Fibroblast of upper back skin (primary cell): Measurements from ENCODE around the gene HACD1.
"Not testable (repeated sequence)": the region's sequence is repeated elsewhere in the genome, so short reads cannot be mapped to it uniquely, and the experiment has no call there.

Experiments used
- DNase-seq: peaks from one replicate; pipeline ENCODE4 v3.0.0-alpha.2; 2013

HACD1 gene

GRCh38 chr10:17643339-17643754 is 26.2 kb upstream of the HACD1 start:
- peak; percentile 81 for DNase-seq

GRCh38 chr10:17640331-17640816 is 23.2 kb upstream of the HACD1 start:
- DNase-seq, result no peak

DNA sequence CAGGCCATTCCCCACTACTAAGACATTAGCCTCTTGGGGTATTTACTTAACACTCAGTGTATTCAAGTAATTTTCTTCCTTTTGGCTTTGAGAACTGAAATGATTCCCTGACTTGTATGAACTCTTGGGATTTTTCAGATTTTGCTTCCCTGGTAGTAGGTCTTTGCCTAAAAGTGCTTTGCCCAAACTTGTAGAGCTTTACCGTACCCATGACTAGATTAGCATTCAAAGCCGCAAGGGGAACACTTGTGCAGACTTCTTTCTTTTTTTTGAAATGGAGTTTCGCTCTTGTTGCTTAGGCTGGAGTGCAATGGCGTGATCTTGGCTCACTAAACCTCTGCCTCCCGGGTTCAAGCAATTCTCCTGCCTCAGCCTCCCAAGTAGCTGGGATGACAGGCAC is 20.7 kb upstream of the HACD1 start:
- no peak for DNase-seq

DNA sequence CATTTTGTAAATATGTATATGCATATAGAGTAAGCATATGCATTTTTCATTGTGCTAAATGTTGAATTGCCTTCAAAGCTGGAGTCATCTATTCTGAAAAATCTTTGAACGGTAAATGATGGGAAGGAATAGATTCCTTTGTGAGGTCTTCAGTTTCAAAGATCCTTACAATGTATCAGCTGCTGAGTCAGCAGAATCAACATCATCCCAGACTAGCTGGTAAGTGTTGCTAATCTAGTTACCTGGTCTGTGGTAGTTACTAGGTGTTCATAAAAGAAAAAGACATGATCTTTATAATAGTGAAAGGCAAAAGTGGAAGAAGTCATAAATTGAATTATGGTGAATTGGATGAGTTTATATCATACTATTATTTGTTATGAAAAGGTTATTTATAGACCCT is 16.2 kb upstream of the HACD1 start:
- DNase-seq, result no peak

DNA sequence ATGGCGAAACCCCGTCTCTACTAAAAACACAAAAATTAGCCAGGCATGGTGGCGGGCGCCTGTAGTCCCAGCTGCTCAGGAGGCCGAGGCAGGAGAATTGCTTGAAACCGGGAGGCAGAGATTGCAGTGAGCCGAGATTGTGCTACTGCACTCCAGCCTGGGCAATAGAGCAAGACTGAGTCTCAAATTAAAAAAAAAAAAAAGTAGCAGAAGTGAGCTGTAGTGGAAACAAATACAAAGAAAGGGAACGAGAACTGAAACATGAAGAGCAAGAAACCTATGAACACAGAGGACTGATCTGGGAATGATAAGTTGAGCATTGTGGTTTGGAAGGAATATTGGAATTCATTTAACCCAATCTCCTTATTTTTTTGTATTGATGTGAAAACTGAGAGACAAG is 15.4 kb upstream of the HACD1 start:
- DNase-seq, result not testable (repeated sequence)

- no peak for DNase-seq
These were observed 9.5 kb upstream of the HACD1 start for GRCh38 chr10:17626656-17627055.

DNA sequence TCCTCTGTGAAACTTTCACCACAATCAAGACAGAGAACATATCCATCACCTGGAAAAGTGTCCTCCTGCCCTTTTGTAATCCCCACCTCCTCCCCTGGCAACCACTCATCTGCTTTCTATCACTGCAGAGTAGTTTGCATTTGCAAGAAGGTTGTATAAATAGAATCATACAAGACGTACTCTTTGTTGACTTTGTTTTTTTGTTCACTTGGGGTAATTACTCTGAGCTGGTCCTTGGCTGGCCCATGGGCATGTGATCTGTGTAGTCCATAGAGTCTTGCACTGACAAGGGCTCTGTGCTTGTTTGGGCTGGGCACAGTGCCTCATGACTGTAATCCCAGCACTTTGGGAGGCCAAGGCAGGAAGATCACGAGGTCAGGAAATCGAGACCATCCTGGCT is 7.8 kb upstream of the HACD1 start:
- DNase-seq, result no peak

DNA sequence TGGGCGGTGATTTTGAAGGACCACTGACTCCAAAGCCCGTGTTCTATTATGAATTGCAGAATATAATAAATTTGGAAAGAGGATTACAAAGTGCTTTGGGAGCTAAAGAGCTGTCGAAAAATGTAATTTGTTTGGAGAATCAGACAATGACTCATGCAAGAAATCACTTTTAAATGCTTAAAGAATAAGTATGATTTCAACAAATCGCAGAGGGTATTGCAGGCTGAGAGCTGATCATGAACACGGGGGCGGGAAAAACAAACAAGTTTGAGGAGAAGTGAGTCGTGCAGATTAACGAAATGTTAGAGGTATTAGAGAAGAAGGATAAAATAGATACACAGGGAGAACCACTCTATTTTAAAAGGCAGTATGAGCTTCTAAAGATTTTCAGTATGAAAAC is 4.9 kb upstream of the HACD1 start:
- peak; percentile 20 for DNase-seq

DNA sequence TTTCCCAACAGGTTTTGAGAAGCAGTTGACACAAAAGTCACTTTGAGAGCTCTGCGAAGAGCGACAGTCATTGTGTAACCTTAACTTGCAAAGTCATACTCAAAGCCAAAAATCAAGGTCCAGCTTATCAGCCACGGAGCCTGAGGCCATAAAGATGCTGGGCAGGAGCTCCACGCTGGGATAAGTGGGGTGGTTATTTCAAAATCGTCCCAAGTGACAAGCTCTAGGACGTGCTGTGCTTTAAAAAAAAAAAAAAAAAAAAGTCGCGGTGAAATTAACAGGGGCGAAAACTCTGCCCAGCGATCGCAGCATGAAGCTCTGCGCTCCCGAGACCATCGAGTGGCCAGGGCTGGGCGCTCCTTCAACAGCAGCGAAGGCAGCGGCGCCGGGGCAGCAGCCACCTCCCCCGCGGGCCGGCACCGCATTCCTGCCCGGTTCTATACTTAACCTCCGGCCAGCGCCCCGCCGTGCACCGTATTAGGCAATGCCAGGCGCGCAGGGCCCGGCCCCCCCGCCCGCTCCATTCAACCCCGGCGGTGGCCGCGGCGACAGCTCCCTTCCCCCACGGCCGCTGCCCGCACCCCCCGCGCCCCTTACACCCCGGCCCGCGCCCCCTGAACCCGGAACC is 657 bp downstream of the HACD1 start:
- peak; percentile 39 for DNase-seq

- DNase-seq, result no peak
These were observed 7.6 kb downstream of the HACD1 start for GRCh38 chr10:17609523-17610079.

GRCh38 chr10:17607603-17608332 is 9.4 kb downstream of the HACD1 start:
- peak; percentile 59 for DNase-seq

DNA sequence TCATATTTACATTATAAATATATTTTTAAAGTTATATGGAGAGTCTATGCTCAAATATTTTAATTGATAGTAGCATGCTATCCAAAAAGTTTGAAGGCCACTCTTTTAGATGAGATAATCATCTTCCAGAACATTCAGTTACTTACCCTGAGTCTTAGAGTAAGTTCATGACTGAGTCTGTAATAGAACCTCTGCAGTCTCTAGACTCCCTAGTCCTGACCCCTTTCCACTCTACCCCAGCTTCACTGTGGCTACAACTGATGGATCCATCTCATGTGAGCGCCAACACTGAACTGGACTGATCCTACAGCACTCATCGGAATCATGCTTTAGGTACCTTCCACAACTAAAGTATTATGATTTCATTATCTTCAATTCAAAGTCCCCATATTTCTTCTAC is 10.1 kb downstream of the HACD1 start:
- no peak for DNase-seq

- DNase-seq, result no peak
These were observed 10.6 kb downstream of the HACD1 start for GRCh38 chr10:17606547-17607040.

- no peak for DNase-seq
These were observed 11.2 kb downstream of the HACD1 start for GRCh38 chr10:17605936-17606335.

DNA sequence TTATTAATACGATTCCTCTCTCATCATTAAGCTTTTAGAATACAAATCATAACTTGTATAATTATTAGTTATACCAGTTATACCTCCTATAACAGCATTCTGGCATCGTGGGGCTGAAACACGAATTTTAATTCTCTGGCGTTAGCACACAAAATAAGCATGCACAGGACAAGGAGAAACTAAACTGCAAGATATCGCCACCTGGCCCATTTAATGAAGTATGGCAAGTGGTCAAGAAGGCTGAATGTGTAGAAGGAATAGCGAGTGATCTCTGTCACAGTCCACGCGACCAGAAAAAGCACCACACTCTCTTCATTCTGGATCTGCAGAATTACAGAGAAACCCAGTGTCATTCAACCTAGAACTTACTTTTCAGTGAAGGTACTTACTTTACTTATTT is 18.1 kb downstream of the HACD1 start:
- DNase-seq, result peak; percentile 57

- DNase-seq, result no peak
These were observed 19.8 kb downstream of the HACD1 start for GRCh38 chr10:17597386-17597785.

- DNase-seq, result no peak
These were observed 26.1 kb downstream of the HACD1 start for GRCh38 chr10:17590969-17591645.

DNA sequence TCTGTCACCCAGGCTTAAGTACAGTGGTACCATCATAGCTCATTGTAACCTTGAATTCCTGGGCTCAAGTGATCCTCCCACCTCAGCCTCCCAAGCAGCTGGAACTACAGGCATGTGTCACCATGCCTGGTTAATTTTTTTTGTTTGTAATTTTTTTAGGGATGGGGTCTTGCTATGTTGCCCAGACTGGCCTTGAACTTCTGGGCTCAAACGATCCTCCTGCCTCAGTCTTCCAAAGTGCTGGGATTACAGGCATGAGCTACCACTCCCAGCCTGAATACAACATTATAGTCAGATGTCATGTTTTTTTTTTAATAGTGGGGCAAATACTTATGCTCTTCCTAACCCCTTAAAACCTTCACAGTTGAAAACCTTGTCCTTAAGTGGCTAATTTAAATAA is 27.9 kb downstream of the HACD1 start:
- DNase-seq, result not testable (repeated sequence)

GRCh38 chr10:17588420-17588819 is 28.8 kb downstream of the HACD1 start:
- no peak for DNase-seq

GRCh38 chr10:17587321-17587720 is 29.9 kb downstream of the HACD1 start:
- DNase-seq, result not testable (repeated sequence)

DNA sequence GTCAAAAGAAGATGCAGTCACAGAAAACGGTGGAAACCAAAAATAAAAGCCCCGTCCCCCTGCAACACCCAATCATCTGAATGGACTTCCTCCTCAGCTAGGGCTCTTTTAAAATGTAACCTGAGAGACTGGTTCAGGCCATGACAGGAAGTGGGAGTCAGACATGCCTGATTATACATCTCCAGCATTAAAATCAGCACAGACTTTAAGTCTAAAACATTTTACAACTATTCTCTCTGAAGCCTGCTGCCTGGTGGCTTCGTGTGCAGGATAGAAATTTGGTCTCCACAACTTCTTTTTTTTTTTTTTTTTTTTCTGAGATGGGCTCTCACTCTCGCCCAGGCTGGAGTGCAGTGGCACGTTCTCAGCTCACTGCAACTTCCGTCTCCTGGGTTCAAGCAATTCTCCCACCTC is 30.3 kb downstream of the HACD1 start:
- DNase-seq, result peak; percentile 44

DNA sequence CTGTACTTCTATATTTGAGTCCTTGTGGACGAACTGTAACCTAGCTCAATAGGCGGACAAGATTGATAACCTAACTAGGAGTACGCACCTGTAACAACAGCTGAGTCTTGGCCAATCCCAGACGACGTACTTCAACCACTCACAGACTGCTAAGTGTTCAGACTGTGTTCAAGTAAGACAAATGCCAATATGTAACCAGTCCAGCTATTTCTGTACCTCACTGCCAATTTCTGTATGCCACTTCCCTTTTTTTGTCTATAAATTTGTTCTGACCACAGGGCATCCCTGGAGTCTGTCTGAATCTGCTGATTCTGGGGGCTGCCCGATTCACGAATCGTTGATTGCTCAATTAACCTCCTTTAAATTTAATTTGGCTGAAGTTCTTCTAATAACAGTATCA is 32.2 kb downstream of the HACD1 start:
- no peak for DNase-seq

DNA sequence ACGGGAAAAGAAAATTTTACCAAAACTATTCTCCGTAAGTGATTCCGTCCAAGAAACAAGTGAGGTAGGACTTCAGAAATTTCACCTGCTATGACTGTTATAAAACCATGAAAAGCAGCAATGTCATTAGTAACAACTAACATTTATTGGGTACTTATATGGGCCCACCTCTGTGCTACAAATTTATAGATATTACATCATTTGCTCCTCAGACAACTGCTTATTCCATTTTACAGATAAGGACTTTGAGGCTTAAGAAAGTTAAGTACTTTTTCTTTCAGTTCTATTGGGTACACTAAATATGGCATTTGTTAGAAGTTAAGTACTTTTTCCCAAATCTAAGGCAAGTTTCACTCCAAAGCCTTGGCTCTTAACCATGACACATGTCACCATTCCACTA is 36.3 kb downstream of the HACD1 start:
- DNase-seq, result no peak

GRCh38 chr10:17578603-17579002 is 38.6 kb downstream of the HACD1 start:
- DNase-seq, result no peak
